Endothelial cell of umbilical vein (primary cell): ENCODE measurements around the gene LRRC17. TPM values are rescaled to one million over a fixed set of nuclear protein-coding genes. Genes with fewer than 3 reads are reported as not detected.

ENCODE experiments used
- BruUV-seq: library from RNA; stranded (reverse); fragments of 400-500 nt; replicated peaks from 2 replicates; lab custom pipeline; 2021; lab: Mats Ljungman, UMichigan
- CTCF ChIA-PET: fragments of 300-600, 350-600 bp; sonication (Branson Sonifier 250); formaldehyde crosslinking; loops from one replicate; lab custom pipeline; 2021; ENCODE audit warnings: antibody characterized with exemption, inconsistent platforms; lab: Charles Lee
- POLR2A ChIA-PET: fragments of 300-600, 350-600 bp; sonication (Branson Sonifier 250); formaldehyde crosslinking; loops from one replicate; lab custom pipeline; 2021; ENCODE audit warnings: antibody characterized with exemption, inconsistent platforms; lab: Charles Lee
- DNase-seq: peaks from one replicate; pipeline ENCODE4 v3.0.0-alpha.2; 2011; ENCODE audit warnings: low read depth, low spot score
- FAIRE-seq: peaks from 2 replicates; lab custom pipeline; 2011; peaks lifted over from hg19 to GRCh38; lab: Jason Lieb, UNC
- H2AFZ ChIP-seq: 2 replicates; pipeline ENCODE4 v1.6.0; 2012; ENCODE audit warnings: low read depth, low read length, control low read depth, inconsistent platforms
- H3K27ac ChIP-seq: 2 replicates; pipeline ENCODE4 v1.5.1; 2011; ENCODE audit warnings: low read depth, mild to moderate bottlenecking, control low read depth, low read length, moderate library complexity; ENCODE audit not compliant: insufficient read depth
- H3K27me3 ChIP-seq, 2 experiments: 2 replicates each; pipeline versions ENCODE4 v1.6.0 to v1.6.1; 2011; ENCODE audit warnings: low read length in 2 of 2, mixed read lengths in 1 of 2; ENCODE audit not compliant: control insufficient read depth in 2 of 2, insufficient read depth in 2 of 2
- H3K36me3 ChIP-seq, 2 experiments: 2 replicates in 1 of 2; 3 replicates in 1 of 2; pipeline ENCODE4 v1.5.1; 2011; ENCODE audit warnings: low read length in 2 of 2, mild to moderate bottlenecking in 1 of 2, moderate library complexity in 1 of 2; ENCODE audit not compliant: control insufficient read depth in 2 of 2, insufficient read depth in 2 of 2; ENCODE audit errors: extremely low read depth in 1 of 2
- H3K4me1 ChIP-seq: 3 replicates; pipeline ENCODE4 v1.5.1; 2011; ENCODE audit warnings: mild to moderate bottlenecking, low read length; ENCODE audit not compliant: control insufficient read depth, insufficient read depth; ENCODE audit errors: extremely low read depth
- H3K4me2 ChIP-seq: 2 replicates; pipeline ENCODE4 v1.6.1; 2011; ENCODE audit warnings: low read length, control low read depth, mixed read lengths; ENCODE audit not compliant: insufficient read depth
- H3K4me3 ChIP-seq, 3 experiments: fragments of 200-600 bp in 1 of 3; sonication (generic), shearing (Covaris generic) in 1 of 3; replicated peaks in 1 of 3; 2 replicates each; pipeline ENCODE4 v1.5.1; 2011 to 2016; ENCODE audit warnings: control low read depth in 3 of 3, low read length in 3 of 3, mild to moderate bottlenecking in 2 of 3, inconsistent platforms in 1 of 3, low read depth in 1 of 3, moderate library complexity in 1 of 3; ENCODE audit not compliant: insufficient read depth in 1 of 3
- H3K79me2 ChIP-seq: 2 replicates; pipeline ENCODE4 v1.6.0; 2012; ENCODE audit warnings: low read length, inconsistent platforms; ENCODE audit not compliant: control insufficient read depth, insufficient read depth
- H3K9ac ChIP-seq: replicated peaks from 2 replicates; pipeline ENCODE3; 2011; ENCODE audit warnings: low read length, control low read depth; ENCODE audit not compliant: insufficient read depth; ENCODE audit errors: extremely low read depth
- H3K9me1 ChIP-seq: replicated peaks from 3 replicates; pipeline ENCODE4 v1.6.0; 2011; ENCODE audit warnings: mild to moderate bottlenecking, low read length; ENCODE audit not compliant: control insufficient read depth, insufficient read depth; ENCODE audit errors: extremely low read depth
- H3K9me3 ChIP-seq: replicated peaks from 2 replicates; pipeline ENCODE4 v1.5.1; 2012; ENCODE audit warnings: low read length, inconsistent platforms; ENCODE audit not compliant: control insufficient read depth, insufficient read depth
- H4K20me1 ChIP-seq: replicated peaks from 2 replicates; pipeline ENCODE3; 2011; ENCODE audit warnings: mild to moderate bottlenecking, low read length; ENCODE audit not compliant: control insufficient read depth, insufficient read depth; ENCODE audit errors: extremely low read depth
- CTCF ChIP-seq, 2 donors: IDR thresholded peaks; 1 replicate in 1 of 2; 2 replicates in 1 of 2; pipeline ENCODE4 v1.5.1; 2011; ENCODE audit warnings: low read length in 2 of 2, mild to moderate bottlenecking in 2 of 2, moderate library complexity in 2 of 2, control low read depth in 1 of 2, inconsistent platforms in 1 of 2, low read depth in 1 of 2; ENCODE audit not compliant: insufficient read depth in 1 of 2; ENCODE audit errors: extremely low read depth in 1 of 2
- EZH2 ChIP-seq: IDR thresholded peaks from 2 replicates; pipeline ENCODE4 v1.6.1; 2012; ENCODE audit warnings: borderline replicate concordance, low read depth, mild to moderate bottlenecking, moderate library complexity, low read length, inconsistent platforms; ENCODE audit not compliant: severe bottlenecking
- FOS ChIP-seq: IDR thresholded peaks from 2 replicates; pipeline ENCODE4 v1.6.1; 2011; ENCODE audit warnings: mild to moderate bottlenecking, low read length, moderate library complexity, borderline replicate concordance; ENCODE audit not compliant: insufficient read depth
- GATA2 ChIP-seq: IDR thresholded peaks from 2 replicates; pipeline ENCODE4 v1.7.0; 2011; ENCODE audit warnings: low read depth, mild to moderate bottlenecking, moderate library complexity, mixed read lengths, low read length; ENCODE audit not compliant: insufficient read length, insufficient read depth
- JUN ChIP-seq: IDR thresholded peaks from 2 replicates; pipeline ENCODE4 v1.6.1; 2011; ENCODE audit warnings: borderline replicate concordance, low read depth; ENCODE audit not compliant: insufficient read length, insufficient read depth
- MAX ChIP-seq: IDR thresholded peaks from 2 replicates; pipeline ENCODE4 v1.6.1; 2011; ENCODE audit not compliant: insufficient read depth, insufficient read length
- MYC ChIP-seq: IDR thresholded peaks from one replicate; pipeline ENCODE4 v1.6.1; 2011; ENCODE audit warnings: mild to moderate bottlenecking, low read depth, low read length
- POLR2A ChIP-seq: IDR thresholded peaks from 2 replicates; pipeline ENCODE4 v1.6.1; 2012; ENCODE audit warnings: low read depth, mild to moderate bottlenecking, control low read depth, low read length
- POLR2AphosphoS5 ChIP-seq: IDR thresholded peaks from 2 replicates; pipeline ENCODE4 v1.6.1; 2012; ENCODE audit warnings: low read depth, mild to moderate bottlenecking, control low read depth, low read length, moderate library complexity; ENCODE audit not compliant: insufficient read depth
- dilution Hi-C: fragments of 300-500 bp; cut with MboI; formaldehyde crosslinking; loops from one replicate; pipeline ENCODE4 v1.15.0; 2019; ENCODE audit warnings: low sequenced_read_pairs; ENCODE audit not compliant: extremely low pct_ligation_motif_present
- intact Hi-C: fragments of 100-400 bp; cut with micrococcal nuclease; formaldehyde crosslinking; loops from one replicate; pipeline ENCODE4 v1.10.0; 2022
- polyA plus RNA-seq, 4 experiments: library from polyadenylated mRNA; depleted of rRNA in 3 of 4; stranded (reverse) in 3 of 4; unstranded in 1 of 4; fragments of >200 nt; gene quantifications; 2 replicates each; pipeline versions ENCODE4 v1.2.1 to v1.2.3, GENCODE V29; 2011 to 2012; ENCODE audit warnings: missing spikeins in 1 of 4
- total RNA-seq: library from RNA; stranded (reverse); gene quantifications from 2 replicates; pipeline ENCODE4 v1.2.3, GENCODE V29; 2021

The LRRC17 gene
- total and polyA plus RNA-seq, 2 donors (not counting 3 experiments of a cell fraction or from before 2014, with no cell fraction given), result 22.7 to 33.7 TPM

- no peaks in the 10 kb centered on the region for H3K36me3 ChIP-seq
- H3K4me3 ChIP-seq, result no peak overlapping the region
- FAIRE-seq, result no peak
- H4K20me1 ChIP-seq, result no peaks in the 10 kb centered on the region
- ChIA-PET CTCF (no interaction called here), POLR2A (no interaction called here)
- no peak overlapping the region for H2AFZ ChIP-seq
- H3K27ac ChIP-seq, result no peak overlapping the region
- intact Hi-C loops, result no loop called here
- no peaks in the 10 kb centered on the region for H3K27me3 ChIP-seq
- H3K9me3 ChIP-seq, result no peaks in the 10 kb centered on the region
- H3K9ac ChIP-seq, result no peak overlapping the region
- BruUV-seq, result no TSS peak
- peak; percentile 82 for DNase-seq
- peaks cover 16% of the 10 kb centered on the region for H3K4me1 ChIP-seq
- H3K79me2 ChIP-seq, result no peaks in the 10 kb centered on the region
- H3K9me1 ChIP-seq, result no peaks in the 10 kb centered on the region
- TF ChIP-seq GATA2 (no peak), JUN (no peak), MYC (no peak), MAX (no peak), POLR2AphosphoS5 (no peak), CTCF (IDR thresholded peaks at IDR 0.05; ENCODE audit: extremely low read depth in 1 of 2, insufficient read depth in 1 of 2, low read depth in 1 of 2, low read length in 2 of 2) (no peak), FOS (no peak), EZH2 (no peak), POLR2A (no peak)
- H3K4me2 ChIP-seq, result no peak overlapping the region
- dilution Hi-C loops, result no loop called here
Measured at GRCh38 chr7:102897211-102897631, 15.6 kb upstream of the LRRC17 start.
